Stimulated activated memory B cell treated with anti-CD40 and anti-IgM and Interleukin-4, amounts not matched to agents 10 μg/mL and 1 μg/mL and 100 μg/mL, for 72 hours (primary cell): ENCODE measurements around the gene RSRC1.

Source experiments
- ATAC-seq: fragments of 150-1000 bp; cut with Tn5 transposase; 2 replicates; pipeline ENCODE4 v1.10.0; 2021
- H3K27ac Mint-ChIP-seq: one replicate; pipeline ENCODE4 v1.8.0; 2022; ENCODE audit warnings: mild to moderate bottlenecking, mixed read lengths
- H3K27me3 Mint-ChIP-seq: one replicate; pipeline ENCODE4 v1.8.0; 2022; ENCODE audit warnings: mixed read lengths
- H3K36me3 Mint-ChIP-seq: one replicate; pipeline ENCODE4 v1.8.0; 2022; ENCODE audit warnings: mixed read lengths
- H3K4me1 Mint-ChIP-seq: one replicate; pipeline ENCODE4 v1.8.0; 2022; ENCODE audit warnings: mixed read lengths
- H3K4me3 Mint-ChIP-seq: one replicate; pipeline ENCODE4 v1.8.0; 2022; ENCODE audit warnings: mild to moderate bottlenecking, moderate library complexity, mixed read lengths
- H3K9me3 Mint-ChIP-seq: one replicate; pipeline ENCODE4 v1.8.0; 2022; ENCODE audit warnings: mixed read lengths

RSRC1 gene

GRCh38 chr3:158095814-158096704 is 13.8 kb upstream of the RSRC1 start:
- ATAC-seq, result no peak
- H3K9me3 Mint-ChIP-seq, result no peaks in the 10 kb centered on the region
- H3K27me3 Mint-ChIP-seq, result peaks cover 72% of the 10 kb centered on the region
- peaks cover 22% of the 10 kb centered on the region for H3K4me1 Mint-ChIP-seq
- H3K27ac Mint-ChIP-seq, result no peak overlapping the region
- H3K4me3 Mint-ChIP-seq, result no peak overlapping the region
- no peaks in the 10 kb centered on the region for H3K36me3 Mint-ChIP-seq

- ATAC-seq, result no peak
- Mint-ChIP-seq H3K9me3 (no peaks in the 10 kb centered on the region), H3K4me3 (peak overlapping the region; percentile 85), H3K27me3 (peaks cover 65% of the 10 kb centered on the region), H3K27ac (peak overlapping the region; percentile 65), H3K4me1 (peaks cover 22% of the 10 kb centered on the region), H3K36me3 (no peaks in the 10 kb centered on the region)
Measured at GRCh38 chr3:158097081-158097592, 12.8 kb upstream of the RSRC1 start.

DNA sequence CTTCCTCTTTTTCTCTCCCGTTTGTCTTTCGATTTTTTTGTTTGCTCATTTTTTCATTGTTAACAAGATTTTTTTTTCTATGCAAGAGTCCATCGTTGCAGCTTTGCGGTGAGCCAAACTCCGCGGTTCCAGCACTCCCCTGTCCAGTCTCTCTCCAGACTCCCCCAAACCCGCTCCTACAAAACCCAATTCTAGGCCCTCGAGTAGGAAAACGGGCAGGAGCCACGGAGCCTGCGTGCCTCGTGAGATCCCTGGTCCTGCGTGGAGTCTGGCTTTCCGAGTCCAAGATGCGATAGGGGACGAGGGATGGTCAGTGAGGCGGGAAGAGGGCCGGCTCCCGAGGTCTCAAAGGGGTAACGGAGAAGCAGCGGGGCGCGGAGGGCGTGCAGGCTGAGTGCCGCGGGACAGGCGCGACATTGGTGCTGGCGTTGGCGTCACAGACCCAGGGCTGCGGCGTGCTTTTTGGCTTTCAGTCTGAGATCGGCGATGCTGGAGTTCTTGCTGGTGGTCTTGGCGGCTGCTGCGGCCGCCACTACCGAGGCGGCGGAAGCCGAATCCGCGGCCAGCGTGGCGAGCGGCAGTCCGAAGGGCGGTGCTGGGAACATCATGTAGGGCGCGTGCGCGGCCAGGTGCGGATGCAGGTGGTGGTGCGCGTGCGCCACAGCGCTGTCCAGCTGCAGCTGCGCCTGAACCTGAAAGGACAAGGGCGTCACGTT is 12.1 kb upstream of the RSRC1 start:
- peak overlapping the region; percentile 65 for H3K27ac Mint-ChIP-seq
- peaks cover 25% of the 10 kb centered on the region for H3K4me1 Mint-ChIP-seq
- H3K4me3 Mint-ChIP-seq, result peak overlapping the region; percentile 85
- ATAC-seq, result peak; percentile 96
- peaks cover 70% of the 10 kb centered on the region for H3K27me3 Mint-ChIP-seq
- H3K36me3 Mint-ChIP-seq, result peaks cover 2% of the 10 kb centered on the region
- peaks cover 1% of the 10 kb centered on the region for H3K9me3 Mint-ChIP-seq

- H3K4me1 Mint-ChIP-seq, result peaks cover 30% of the 10 kb centered on the region
- H3K27me3 Mint-ChIP-seq, result peaks cover 75% of the 10 kb centered on the region
- H3K27ac Mint-ChIP-seq, result peak overlapping the region; percentile 65
- H3K36me3 Mint-ChIP-seq, result peaks cover 8% of the 10 kb centered on the region
- peak overlapping the region; percentile 85 for H3K4me3 Mint-ChIP-seq
- peaks cover 5% of the 10 kb centered on the region for H3K9me3 Mint-ChIP-seq
- ATAC-seq, result no peak
Measured at GRCh38 chr3:158098309-158098639, 11.6 kb upstream of the RSRC1 start.

- Mint-ChIP-seq H3K4me1 (peaks cover 31% of the 10 kb centered on the region), H3K4me3 (peak overlapping the region; percentile 31), H3K27me3 (peaks cover 78% of the 10 kb centered on the region), H3K9me3 (peaks cover 5% of the 10 kb centered on the region), H3K36me3 (peaks cover 8% of the 10 kb centered on the region), H3K27ac (no peak overlapping the region)
- no peak for ATAC-seq
Measured at GRCh38 chr3:158098834-158099424, 11.0 kb upstream of the RSRC1 start.

DNA sequence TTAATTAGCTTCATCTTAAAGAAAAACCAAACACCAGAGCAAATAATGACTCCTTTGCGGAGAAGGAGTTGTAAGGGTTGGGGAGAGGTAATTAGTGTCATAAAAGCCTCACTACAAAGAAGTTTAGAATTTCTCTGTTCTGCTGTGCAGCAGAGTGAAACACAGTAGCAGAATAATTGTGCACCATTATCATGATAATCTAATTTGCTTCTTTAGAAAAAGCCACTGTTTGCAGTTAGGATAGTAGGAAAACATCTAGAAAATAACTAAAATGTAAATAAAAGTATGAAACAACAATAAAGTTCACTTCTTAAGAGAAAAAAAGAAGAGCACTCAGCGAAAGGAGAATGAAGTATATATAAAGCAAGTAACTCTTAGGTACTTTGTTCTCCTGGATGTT is 9.2 kb upstream of the RSRC1 start:
- peaks cover 8% of the 10 kb centered on the region for H3K36me3 Mint-ChIP-seq
- no peak for ATAC-seq
- H3K9me3 Mint-ChIP-seq, result peaks cover 5% of the 10 kb centered on the region
- no peak overlapping the region for H3K27ac Mint-ChIP-seq
- peaks cover 28% of the 10 kb centered on the region for H3K4me1 Mint-ChIP-seq
- no peak overlapping the region for H3K4me3 Mint-ChIP-seq
- H3K27me3 Mint-ChIP-seq, result peaks cover 78% of the 10 kb centered on the region

DNA sequence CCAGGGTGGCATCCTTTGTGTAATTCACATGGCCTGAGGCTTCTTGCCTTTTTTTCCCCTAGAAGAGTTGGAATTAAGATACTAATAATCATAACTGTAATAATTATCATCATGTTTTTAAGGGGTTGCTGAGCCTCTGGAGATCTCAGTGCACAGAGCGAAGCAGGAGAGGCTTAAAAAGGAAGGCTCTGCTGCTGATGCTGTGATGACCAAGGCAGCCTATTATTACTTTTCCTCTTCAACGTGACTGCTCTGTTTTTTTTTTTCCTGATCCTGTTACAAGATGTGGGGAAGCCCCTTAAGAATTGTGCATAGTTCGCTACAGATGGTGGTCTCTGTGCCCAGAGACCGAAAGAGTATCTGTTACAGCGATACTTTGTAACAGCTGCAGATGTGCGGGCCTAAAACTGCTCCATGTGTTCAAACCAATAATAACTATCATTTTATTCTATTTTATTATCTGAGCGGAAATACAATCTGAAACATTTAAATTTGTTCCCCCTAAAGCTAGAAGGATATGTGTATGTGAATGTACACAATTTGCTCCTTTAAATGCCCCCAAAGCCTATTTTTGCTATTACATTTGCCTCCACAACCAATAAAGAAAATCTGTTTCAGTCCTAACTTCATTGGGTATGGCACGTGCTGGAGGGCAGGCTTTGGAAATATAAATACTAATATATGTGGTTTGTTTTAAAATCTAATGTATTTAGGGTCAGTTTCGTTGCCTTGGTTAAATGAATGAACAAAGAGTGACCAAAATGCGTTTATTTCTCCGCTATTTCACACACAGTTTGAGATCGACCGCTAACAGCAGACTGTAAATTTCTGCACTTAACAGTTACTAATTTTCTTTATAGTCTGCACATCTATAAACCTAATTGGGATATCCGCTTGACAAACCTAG is 8.3 kb upstream of the RSRC1 start:
- H3K27me3 Mint-ChIP-seq, result peaks cover 78% of the 10 kb centered on the region
- H3K4me1 Mint-ChIP-seq, result peaks cover 36% of the 10 kb centered on the region
- H3K4me3 Mint-ChIP-seq, result no peak overlapping the region
- no peak for ATAC-seq
- H3K27ac Mint-ChIP-seq, result no peak overlapping the region
- peaks cover 8% of the 10 kb centered on the region for H3K36me3 Mint-ChIP-seq
- peaks cover 5% of the 10 kb centered on the region for H3K9me3 Mint-ChIP-seq

DNA sequence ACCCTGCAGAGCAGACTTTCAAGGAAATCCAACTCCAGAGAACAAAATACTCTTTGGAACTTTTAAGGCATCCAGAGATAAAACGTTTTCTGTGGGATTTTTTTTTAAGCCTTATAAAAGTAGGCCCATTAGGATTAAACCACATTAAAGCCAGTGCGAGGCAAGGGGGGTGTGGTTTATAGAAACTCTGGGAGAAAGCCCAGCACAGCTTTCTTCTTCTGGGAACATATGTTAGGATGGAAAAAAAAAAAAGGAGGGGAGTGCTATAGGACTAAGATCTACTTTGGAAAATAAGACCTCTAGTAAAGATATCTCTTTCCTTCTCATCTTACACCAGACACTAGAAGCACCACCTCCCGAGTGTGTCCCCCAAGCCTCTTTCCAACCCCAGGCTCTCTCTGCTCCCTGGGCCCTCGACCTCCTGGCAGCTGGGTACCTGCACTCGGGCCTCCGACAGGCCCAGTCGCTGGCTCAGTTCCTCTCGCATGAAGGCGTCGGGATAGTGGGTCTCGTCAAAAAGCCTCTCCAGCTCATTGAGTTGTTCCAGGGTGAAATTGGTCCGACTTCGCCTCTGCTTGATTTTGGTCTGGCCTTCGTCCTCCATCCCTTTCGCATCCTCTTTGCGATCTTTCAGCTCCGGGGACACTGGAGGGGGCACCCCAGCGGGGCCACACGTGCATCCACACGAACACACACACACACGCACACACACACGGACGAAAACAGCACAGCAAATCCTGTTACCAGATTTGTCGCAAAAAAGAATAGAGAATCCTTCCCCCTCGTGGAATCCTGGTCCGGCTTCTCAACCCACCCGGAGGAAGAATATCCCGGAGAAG is 7.4 kb upstream of the RSRC1 start:
- peaks cover 8% of the 10 kb centered on the region for H3K36me3 Mint-ChIP-seq
- ATAC-seq, result no peak
- peaks cover 5% of the 10 kb centered on the region for H3K9me3 Mint-ChIP-seq
- H3K4me1 Mint-ChIP-seq, result peaks cover 37% of the 10 kb centered on the region
- H3K27ac Mint-ChIP-seq, result no peak overlapping the region
- H3K4me3 Mint-ChIP-seq, result peak overlapping the region; percentile 51
- peaks cover 78% of the 10 kb centered on the region for H3K27me3 Mint-ChIP-seq

GRCh38 chr3:158103081-158103886 is 6.6 kb upstream of the RSRC1 start:
- Mint-ChIP-seq H3K27me3 (peaks cover 78% of the 10 kb centered on the region), H3K4me3 (peak overlapping the region; percentile 51), H3K4me1 (peaks cover 28% of the 10 kb centered on the region), H3K27ac (no peak overlapping the region), H3K9me3 (peaks cover 5% of the 10 kb centered on the region), H3K36me3 (peaks cover 8% of the 10 kb centered on the region)
- no peak for ATAC-seq

DNA sequence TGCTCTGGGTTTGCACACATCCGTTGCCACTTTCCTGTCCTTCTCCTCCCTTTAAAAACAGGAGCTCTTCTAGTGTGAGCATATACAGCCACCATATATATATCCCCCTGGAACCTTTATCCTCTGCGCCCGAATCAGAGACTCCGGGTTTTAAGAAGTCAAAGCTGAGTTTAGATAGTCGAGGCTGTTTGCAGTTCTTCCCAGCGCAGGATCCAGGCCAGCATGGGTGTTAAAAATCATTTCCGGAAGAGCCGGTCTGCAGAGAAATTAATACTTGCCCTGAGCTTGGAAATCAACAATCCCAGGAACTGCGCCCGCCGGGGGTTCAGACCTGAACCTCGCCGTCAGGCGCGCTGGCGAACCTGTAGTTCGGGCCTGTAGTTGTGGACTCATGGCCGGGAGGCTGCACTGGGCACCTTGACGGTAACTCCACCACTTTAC is 6.0 kb upstream of the RSRC1 start:
- ATAC-seq, result no peak
- Mint-ChIP-seq H3K27me3 (peaks cover 72% of the 10 kb centered on the region), H3K36me3 (peaks cover 8% of the 10 kb centered on the region), H3K9me3 (peaks cover 5% of the 10 kb centered on the region), H3K4me3 (no peak overlapping the region), H3K27ac (no peak overlapping the region), H3K4me1 (peaks cover 27% of the 10 kb centered on the region)

DNA sequence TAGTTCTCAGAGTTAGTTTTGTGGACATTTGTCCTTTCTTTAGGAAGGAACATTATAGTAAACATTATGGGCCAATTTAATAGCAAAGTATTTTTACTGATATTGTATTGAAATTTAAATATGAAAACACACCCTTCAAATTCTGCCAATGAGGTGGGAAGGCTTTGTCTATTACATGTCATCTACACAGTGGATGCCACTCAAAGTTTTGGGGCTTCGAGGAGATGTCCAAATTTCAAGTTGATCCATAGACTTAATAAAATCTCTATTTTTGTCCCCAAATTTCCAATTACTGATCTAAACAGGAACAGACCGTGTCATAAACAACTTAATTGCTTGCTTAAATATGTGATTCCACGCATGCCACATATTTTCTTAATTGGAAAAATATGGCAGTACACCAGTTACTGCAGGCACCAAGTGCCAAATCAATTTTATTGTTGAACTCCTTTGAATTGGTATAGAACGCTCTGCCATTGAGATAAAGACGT is 5.4 kb upstream of the RSRC1 start:
- H3K36me3 Mint-ChIP-seq, result peaks cover 8% of the 10 kb centered on the region
- H3K4me1 Mint-ChIP-seq, result peaks cover 29% of the 10 kb centered on the region
- H3K9me3 Mint-ChIP-seq, result peaks cover 5% of the 10 kb centered on the region
- ATAC-seq, result no peak
- H3K4me3 Mint-ChIP-seq, result no peak overlapping the region
- H3K27me3 Mint-ChIP-seq, result peaks cover 68% of the 10 kb centered on the region
- H3K27ac Mint-ChIP-seq, result no peak overlapping the region

DNA sequence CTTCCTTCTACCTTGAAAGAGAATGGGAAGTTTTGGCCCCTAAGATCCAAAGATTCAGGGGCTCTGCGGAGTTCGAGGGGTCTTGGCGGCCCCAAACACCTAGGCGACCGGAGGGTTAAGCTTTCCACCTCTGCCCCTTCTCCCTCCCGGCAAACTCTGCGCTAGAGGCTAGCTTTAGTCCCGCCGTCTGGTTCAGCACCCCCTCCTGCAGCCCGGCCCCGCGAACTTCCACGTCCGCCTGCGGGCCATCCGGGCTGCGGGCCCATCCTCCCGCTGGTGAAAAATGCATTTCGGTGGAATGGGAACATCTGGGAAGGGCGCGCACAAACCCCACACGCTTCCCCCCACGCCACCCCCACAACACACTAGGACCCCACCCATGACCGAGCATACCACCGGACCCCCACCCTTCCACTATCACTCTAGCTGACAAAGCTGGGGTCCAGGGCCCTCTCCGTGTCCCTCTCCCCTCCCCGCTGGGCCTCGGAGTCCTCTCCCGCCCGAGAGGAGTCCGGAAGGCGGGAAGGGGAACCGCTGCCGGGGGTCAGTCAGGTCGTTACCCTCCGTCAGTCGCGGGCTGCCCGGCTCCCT is 4.7 kb upstream of the RSRC1 start:
- H3K27ac Mint-ChIP-seq, result no peak overlapping the region
- peaks cover 8% of the 10 kb centered on the region for H3K36me3 Mint-ChIP-seq
- peaks cover 35% of the 10 kb centered on the region for H3K4me1 Mint-ChIP-seq
- no peak for ATAC-seq
- peak overlapping the region; percentile 29 for H3K4me3 Mint-ChIP-seq
- peaks cover 5% of the 10 kb centered on the region for H3K9me3 Mint-ChIP-seq
- peaks cover 68% of the 10 kb centered on the region for H3K27me3 Mint-ChIP-seq
